ENCODE measurements around the gene CFAP46. TPM values are rescaled to one million over a fixed set of nuclear protein-coding genes. Genes with fewer than 3 reads are reported as not detected.

CFAP46 gene
- total RNA-seq, 1 donor, result under 0.01 TPM

GRCh38 chr10:132989476-132990415 lies 47.4 kb upstream of the CFAP46 start:
- no peak for TF ChIP-seq CTCF (IDR thresholded peaks at IDR 0.05; ENCODE audit: extremely low read depth, low read depth, low read length)
- Histone ChIP-seq H3K27me3 (ENCODE audit: insufficient read depth, low read length) (no peaks in the 10 kb centered on the region), H3K4me1 (ENCODE audit: insufficient read depth, low read length) (no peaks in the 10 kb centered on the region), H3K4me2 (ENCODE audit: insufficient read depth, low read length) (no peak overlapping the region), H4K20me1 (ENCODE audit: insufficient read depth, low read length) (no peaks in the 10 kb centered on the region), H2AFZ (ENCODE audit: low read length) (no peak overlapping the region), H3K27ac (ENCODE audit: low read depth, low read length) (no peak overlapping the region), H3K4me3 (ENCODE audit: insufficient read depth, low read length) (no peak overlapping the region), H3K79me2 (ENCODE audit: insufficient read depth, low read length) (no peaks in the 10 kb centered on the region), H3K36me3 (ENCODE audit: insufficient read depth, low read length) (no peaks in the 10 kb centered on the region), H3K9me3 (ENCODE audit: low read depth, low read length) (no peaks in the 10 kb centered on the region)
- no peak for DNase-seq (ENCODE audit: insufficient read length, low spot score, missing footprints)

GRCh38 chr10:132988988-132989387 lies 46.6 kb upstream of the CFAP46 start:
- no peak for TF ChIP-seq CTCF (IDR thresholded peaks at IDR 0.05; ENCODE audit: extremely low read depth, low read depth, low read length)
- no peak overlapping the region for H3K4me3 ChIP-seq (ENCODE audit: insufficient read depth, low read length)
- no peaks in the 10 kb centered on the region for H4K20me1 ChIP-seq (ENCODE audit: insufficient read depth, low read length)
- H2AFZ ChIP-seq (ENCODE audit: low read length), result no peak overlapping the region
- no peaks in the 10 kb centered on the region for H3K27me3 ChIP-seq (ENCODE audit: insufficient read depth, low read length)
- H3K27ac ChIP-seq (ENCODE audit: low read depth, low read length), result no peak overlapping the region
- no peaks in the 10 kb centered on the region for H3K4me1 ChIP-seq (ENCODE audit: insufficient read depth, low read length)
- no peaks in the 10 kb centered on the region for H3K36me3 ChIP-seq (ENCODE audit: insufficient read depth, low read length)
- no peaks in the 10 kb centered on the region for H3K79me2 ChIP-seq (ENCODE audit: insufficient read depth, low read length)
- H3K4me2 ChIP-seq (ENCODE audit: insufficient read depth, low read length), result no peak overlapping the region
- H3K9me3 ChIP-seq (ENCODE audit: low read depth, low read length), result no peaks in the 10 kb centered on the region
- DNase-seq (ENCODE audit: insufficient read length, low spot score, missing footprints), result no peak

- Histone ChIP-seq H3K9me3 (ENCODE audit: low read depth, low read length) (no peaks in the 10 kb centered on the region), H3K36me3 (ENCODE audit: insufficient read depth, low read length) (no peaks in the 10 kb centered on the region), H3K27me3 (ENCODE audit: insufficient read depth, low read length) (no peaks in the 10 kb centered on the region), H3K27ac (ENCODE audit: low read depth, low read length) (peak overlapping the region; percentile 58), H3K79me2 (ENCODE audit: insufficient read depth, low read length) (no peaks in the 10 kb centered on the region), H4K20me1 (ENCODE audit: insufficient read depth, low read length) (no peaks in the 10 kb centered on the region), H2AFZ (ENCODE audit: low read length) (peak overlapping the region; percentile 91), H3K4me3 (ENCODE audit: insufficient read depth, low read length) (peak overlapping the region; percentile 63), H3K4me2 (ENCODE audit: insufficient read depth, low read length) (peak overlapping the region; percentile 78), H3K4me1 (ENCODE audit: insufficient read depth, low read length) (no peaks in the 10 kb centered on the region)
- no peak for TF ChIP-seq CTCF (IDR thresholded peaks at IDR 0.05; ENCODE audit: extremely low read depth, low read depth, low read length)
- DNase-seq (ENCODE audit: insufficient read length, low spot score, missing footprints), result peak; percentile 99
Observed at GRCh38 chr10:132987671-132988571, 45.6 kb upstream of the CFAP46 start.
